Gastroesophageal sphincter (tissue), 4 donors: ENCODE results near the gene PREPL. TPM values are rescaled to one million over a fixed set of nuclear protein-coding genes. Genes with fewer than 3 reads are reported as not detected.

Experiments used
- ATAC-seq: fragments of 150-250 bp; one replicate; pipeline ENCODE4 v1.9.1; 2016; ENCODE audit warnings: mild to moderate bottlenecking, moderate library complexity
- H3K27ac ChIP-seq, 4 donors: fragments of 200-600 bp; sonication (generic) in 3 of 4; 1 replicate in 3 of 4; 2 replicates in 1 of 4; pipeline ENCODE4 v1.5.1; 2016 to 2019
- H3K27me3 ChIP-seq: fragments of 200-600 bp; sonication (generic); one replicate; pipeline ENCODE4 v1.5.1; 2019
- H3K36me3 ChIP-seq, 2 donors: fragments of 200-600 bp; sonication (generic); one replicate each; pipeline ENCODE4 v1.5.1; 2019; ENCODE audit warnings: control low read depth in 1 of 2
- H3K4me1 ChIP-seq, 3 donors: fragments of 200-600 bp; sonication (generic); 1 replicate in 2 of 3; 2 replicates in 1 of 3; pipeline ENCODE4 v1.5.1; 2016 to 2019; ENCODE audit warnings: control low read depth in 2 of 3
- H3K4me3 ChIP-seq, 2 donors: fragments of 200-600 bp; sonication (generic); one replicate each; pipeline ENCODE4 v1.5.1; 2019; ENCODE audit warnings: mild to moderate bottlenecking in 1 of 2, moderate library complexity in 1 of 2
- H3K9me3 ChIP-seq, 3 donors: fragments of 200-600 bp; sonication (generic); one replicate each; pipeline ENCODE4 v1.5.1; 2017 to 2019; ENCODE audit warnings: control low read depth in 2 of 3
- CTCF ChIP-seq, 4 experiments: fragments of 200-600 bp in 2 of 4; fragments of 450-650 bp in 2 of 4; sonication (generic) in 1 of 4; IDR thresholded peaks; one replicate each; pipeline ENCODE4 v1.5.1; 2017 to 2019; ENCODE audit warnings: antibody characterized with exemption in 4 of 4, mild to moderate bottlenecking in 2 of 4, moderate library complexity in 2 of 4
- EP300 ChIP-seq: sonication (generic); formaldehyde crosslinking; IDR thresholded peaks from one replicate; pipeline ENCODE4 v1.6.1; 2017; ENCODE audit warnings: antibody characterized with exemption, mild to moderate bottlenecking
- POLR2A ChIP-seq, 2 donors: fragments of 450-650 bp; IDR thresholded peaks; one replicate each; pipeline ENCODE4 v1.6.1; 2017; ENCODE audit warnings: antibody characterized with exemption in 2 of 2, mild to moderate bottlenecking in 2 of 2, moderate library complexity in 1 of 2
- POLR2AphosphoS5 ChIP-seq: sonication (generic); formaldehyde crosslinking; IDR thresholded peaks from one replicate; pipeline ENCODE4 v1.6.1; 2017; ENCODE audit warnings: antibody characterized with exemption
- WGBS, 2 donors: methylation state at CpG; one replicate each; pipeline ENCODE4 v1.1.5; 2018; ENCODE audit warnings: low coverage in 1 of 2; 5-methylcytosine and 5-hydroxymethylcytosine counted together
- total RNA-seq, 4 donors: library from RNA; depleted of rRNA; stranded (reverse); fragments of >200 nt; gene quantifications; one replicate each; pipeline ENCODE4 v1.1.0, GENCODE V29; 2016

Gene PREPL
- total RNA-seq, 4 donors from 2014 or later, result 38.4 to 63.7 (median 44.3) TPM

GRCh38 chr2:44301111-44301510 is 60.2 kb downstream of the PREPL start:
- no peak for ATAC-seq
- Histone ChIP-seq H3K4me1 (no peaks in the 10 kb centered on the region), H3K36me3 (no peaks in the 10 kb centered on the region), H3K4me3 (no peak overlapping the region), H3K9me3 (no peaks in the 10 kb centered on the region), H3K27me3 (peaks cover 16% of the 10 kb centered on the region), H3K27ac (no peak overlapping the region)
- WGBS, 2 donors, result 83 to 100% methylated on average over 3 of the region's 5 CpGs
- TF ChIP-seq EP300 (no peak), CTCF (IDR thresholded peaks at IDR 0.05) (no peak), POLR2AphosphoS5 (no peak), POLR2A (IDR thresholded peaks at IDR 0.05) (no peak)

GRCh38 chr2:44299635-44300034 is 61.7 kb downstream of the PREPL start:
- ATAC-seq, result no peak
- Histone ChIP-seq H3K27ac (no peak overlapping the region), H3K4me1 (no peaks in the 10 kb centered on the region), H3K36me3 (no peaks in the 10 kb centered on the region), H3K4me3 (no peak overlapping the region), H3K27me3 (peaks cover 16% of the 10 kb centered on the region), H3K9me3 (no peaks in the 10 kb centered on the region)
- no peak for TF ChIP-seq CTCF (IDR thresholded peaks at IDR 0.05)
- TF ChIP-seq POLR2A (IDR thresholded peaks at IDR 0.05), result no peak
- TF ChIP-seq POLR2AphosphoS5, result no peak
- TF ChIP-seq EP300, result no peak
- whole genome bisulfite sequencing, 2 donors, result 57 to 63% methylated on average over 4 of the region's 4 CpGs

GRCh38 chr2:44297431-44297830 is 63.9 kb downstream of the PREPL start:
- no peaks in the 10 kb centered on the region for H3K9me3 ChIP-seq
- no peak overlapping the region for H3K4me3 ChIP-seq
- H3K27ac ChIP-seq, result no peak overlapping the region
- 100% methylated on average over 1 of the region's 2 CpGs for WGBS, 2 donors
- no peaks in the 10 kb centered on the region for H3K36me3 ChIP-seq
- H3K27me3 ChIP-seq, result peaks cover 16% of the 10 kb centered on the region
- ATAC-seq, result no peak
- no peaks in the 10 kb centered on the region for H3K4me1 ChIP-seq
- TF ChIP-seq POLR2A (IDR thresholded peaks at IDR 0.05), result no peak
- TF ChIP-seq POLR2AphosphoS5, result no peak
- no peak for TF ChIP-seq EP300
- TF ChIP-seq CTCF (IDR thresholded peaks at IDR 0.05), result no peak

GRCh38 chr2:44296653-44297052 is 64.6 kb downstream of the PREPL start:
- Histone ChIP-seq H3K4me1 (peaks cover 0 to 2% (median 0%) of the 10 kb centered on the region in 3 donors), H3K9me3 (no peaks in the 10 kb centered on the region), H3K27me3 (peaks cover 16% of the 10 kb centered on the region), H3K36me3 (no peaks in the 10 kb centered on the region), H3K27ac (no peak overlapping the region), H3K4me3 (no peak overlapping the region)
- TF ChIP-seq EP300 (no peak), POLR2A (IDR thresholded peaks at IDR 0.05) (no peak), POLR2AphosphoS5 (no peak), CTCF (IDR thresholded peaks at IDR 0.05) (no peak)
- no peak for ATAC-seq
- 78 to 85% methylated on average over 5 of the region's 5 CpGs for WGBS, 2 donors

GRCh38 chr2:44295633-44296359 is 65.5 kb downstream of the PREPL start:
- 69 to 82% methylated on average over 8 of the region's 8 CpGs for WGBS, 2 donors
- ATAC-seq, result no peak
- Histone ChIP-seq H3K9me3 (no peaks in the 10 kb centered on the region), H3K27ac (no peak overlapping the region), H3K4me3 (no peak overlapping the region), H3K4me1 (peaks cover 0 to 10% (median 0%) of the 10 kb centered on the region in 3 donors), H3K27me3 (peaks cover 16% of the 10 kb centered on the region), H3K36me3 (no peaks in the 10 kb centered on the region)
- TF ChIP-seq POLR2A (IDR thresholded peaks at IDR 0.05) (no peak), POLR2AphosphoS5 (no peak), EP300 (no peak), CTCF (IDR thresholded peaks at IDR 0.05) (no peak)
